Small intestine (tissue), 7 donors: ENCODE data around the gene TP53BP1. TPM values are rescaled to one million over a fixed set of nuclear protein-coding genes. Genes with fewer than 3 reads are reported as not detected.

Source experiments
- DNase-seq, 2 donors: peaks; one replicate each; pipeline versions ENCODE4 v3.0.0 to v3.0.0-alpha.2; 2013
- FAIRE-seq: peaks from 2 replicates; lab custom pipeline; 2012; peaks lifted over from hg19 to GRCh38; lab: Jason Lieb, UNC
- H3K27ac ChIP-seq, 3 donors: one replicate each; pipeline ENCODE4 v1.5.1; 2013; ENCODE audit warnings: low read length in 2 of 3, mild to moderate bottlenecking in 2 of 3, control low read depth in 1 of 3, inconsistent platforms in 1 of 3, low read depth in 1 of 3, moderate library complexity in 1 of 3
- H3K27me3 ChIP-seq, 3 donors: one replicate each; pipeline ENCODE4 v1.6.1; 2013; ENCODE audit warnings: low read length in 3 of 3, inconsistent platforms in 1 of 3; ENCODE audit not compliant: control insufficient read depth in 3 of 3, insufficient read depth in 3 of 3
- H3K36me3 ChIP-seq, 3 donors: one replicate each; pipeline ENCODE4 v1.6.1; 2013; ENCODE audit warnings: low read length in 3 of 3, inconsistent platforms in 1 of 3, low read depth in 1 of 3, mild to moderate bottlenecking in 1 of 3, moderate library complexity in 1 of 3; ENCODE audit not compliant: control insufficient read depth in 3 of 3, insufficient read depth in 2 of 3
- H3K4me1 ChIP-seq, 3 donors: one replicate each; pipeline ENCODE4 v1.6.1; 2013; ENCODE audit warnings: low read length in 2 of 3, inconsistent platforms in 1 of 3, low read depth in 1 of 3, mild to moderate bottlenecking in 1 of 3, moderate library complexity in 1 of 3; ENCODE audit not compliant: control insufficient read depth in 3 of 3, insufficient read depth in 2 of 3
- H3K4me3 ChIP-seq, 3 donors: one replicate each; pipeline ENCODE4 v1.5.1; 2013; ENCODE audit warnings: low read length in 3 of 3, control low read depth in 1 of 3, inconsistent platforms in 1 of 3, low read depth in 1 of 3, mild to moderate bottlenecking in 1 of 3, moderate library complexity in 1 of 3
- H3K9me3 ChIP-seq, 2 donors: one replicate each; pipeline ENCODE4 v1.6.1; 2013; ENCODE audit warnings: low read depth in 1 of 2, low read length in 1 of 2; ENCODE audit not compliant: control insufficient read depth in 2 of 2, insufficient read depth in 1 of 2
- WGBS, 3 donors: extraction: QIAGEN DNeasy Blood & Tissue Kit; methylation state at CpG; one replicate each; pipeline ENCODE4 v1.1.7; 2013; 5-methylcytosine and 5-hydroxymethylcytosine counted together
- polyA plus RNA-seq, 4 donors: library from polyadenylated mRNA; stranded (reverse) in 3 of 4; unstranded in 1 of 4; fragments of 200-250 nt in 3 of 4; fragments of 120-200 nt in 1 of 4; gene quantifications; one replicate each; pipeline versions ENCODE4 v1.2.1 to v1.2.3, GENCODE V29; 2013
- donor health status: healthy with polysubstance abuse.
- donor health status: control.
- donor health status: control.
- donor health status: Bipolar disorder and iron deficiency.
- donor health status: healthy.

TP53BP1 gene
- polyA plus RNA-seq, 4 donors: 1.1 to 28.5 (median 5.6) TPM

DNA sequence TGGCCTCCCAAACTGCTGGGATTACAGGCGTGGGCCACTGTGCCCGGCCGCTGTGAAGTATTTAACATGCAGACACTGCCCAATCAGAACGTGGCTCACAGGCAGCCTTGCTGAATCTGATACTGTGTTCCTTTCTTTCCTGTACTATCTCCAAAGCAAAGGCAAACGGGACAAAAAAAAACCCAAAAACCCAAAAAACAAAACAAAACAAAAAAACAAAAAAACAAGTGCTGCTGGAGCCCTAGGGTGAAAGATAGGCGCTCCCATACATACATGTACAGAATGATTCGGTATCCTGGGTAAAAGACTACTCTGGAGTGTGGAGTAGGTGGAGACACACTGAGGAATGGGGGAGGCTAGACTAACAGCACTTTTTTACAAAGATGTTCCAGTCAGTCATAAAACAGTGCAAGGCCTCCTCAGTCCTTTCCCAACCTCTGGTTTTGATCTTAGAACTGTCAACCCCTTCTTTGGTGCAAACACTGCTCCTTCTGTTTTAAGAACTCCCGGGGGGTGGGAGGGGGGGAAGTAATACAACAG lies 16.8 kb upstream of the TP53BP1 start:
- 48 to 70% (median 59%) methylated on average over 8 of the region's 8 CpGs for WGBS, 3 donors
- no peaks in the 10 kb centered on the region for H3K9me3 ChIP-seq
- peak overlapping the region in 2 of 3 donors; percentile 76 to 88 for H3K27ac ChIP-seq
- no peak for DNase-seq
- peaks cover 0 to 11% (median 0%) of the 10 kb centered on the region in 3 donors for H3K27me3 ChIP-seq
- peaks cover 0 to 24% (median 0%) of the 10 kb centered on the region in 3 donors for H3K4me1 ChIP-seq
- H3K4me3 ChIP-seq: peak overlapping the region in 1 of 3 donors; percentile 58
- H3K36me3 ChIP-seq: no peaks in the 10 kb centered on the region
- no peak for FAIRE-seq

DNA sequence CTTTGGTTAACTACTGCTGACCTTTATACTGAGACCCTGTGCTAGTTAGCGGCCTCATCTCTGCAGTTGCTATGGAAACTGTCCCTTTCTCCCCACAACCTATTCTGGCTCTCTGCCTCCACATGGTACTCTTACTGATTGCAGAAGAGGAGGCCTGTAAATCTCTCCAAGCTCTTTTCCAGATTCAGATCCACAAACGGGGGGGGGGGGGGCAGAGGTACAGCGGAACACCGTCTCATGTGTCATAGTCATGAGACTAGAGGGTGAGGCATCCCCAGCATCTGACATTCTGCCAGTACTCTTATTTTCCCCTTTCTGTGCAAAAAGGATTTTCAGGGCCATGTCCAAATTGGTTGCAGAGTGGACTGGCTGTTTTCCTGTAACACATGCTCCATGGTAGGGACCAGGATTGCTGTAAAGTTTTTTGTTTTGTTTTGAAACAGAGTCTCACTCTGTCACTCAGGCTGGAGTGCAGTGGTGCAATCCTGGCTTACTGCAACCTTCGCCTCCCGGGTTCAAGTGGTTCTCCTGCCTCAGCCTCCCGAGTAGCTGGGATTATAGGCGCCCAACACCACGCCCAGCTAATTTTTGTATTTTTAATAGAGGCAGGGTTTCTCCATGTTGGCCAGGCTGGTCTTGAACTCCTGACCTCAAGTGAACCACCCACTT lies 16.2 kb upstream of the TP53BP1 start:
- Histone ChIP-seq H3K4me3 (no peak overlapping the region), H3K27ac (peak overlapping the region in 2 of 3 donors; percentile 76 to 88), H3K4me1 (peaks cover 0 to 20% (median 0%) of the 10 kb centered on the region in 3 donors), H3K27me3 (peaks cover 0 to 11% (median 0%) of the 10 kb centered on the region in 3 donors), H3K9me3 (no peaks in the 10 kb centered on the region), H3K36me3 (no peaks in the 10 kb centered on the region)
- FAIRE-seq (no peak), DNase-seq (no peak)
- 72 to 78% (median 78%) methylated on average over 9 of the region's 9 CpGs for WGBS, 3 donors

DNA sequence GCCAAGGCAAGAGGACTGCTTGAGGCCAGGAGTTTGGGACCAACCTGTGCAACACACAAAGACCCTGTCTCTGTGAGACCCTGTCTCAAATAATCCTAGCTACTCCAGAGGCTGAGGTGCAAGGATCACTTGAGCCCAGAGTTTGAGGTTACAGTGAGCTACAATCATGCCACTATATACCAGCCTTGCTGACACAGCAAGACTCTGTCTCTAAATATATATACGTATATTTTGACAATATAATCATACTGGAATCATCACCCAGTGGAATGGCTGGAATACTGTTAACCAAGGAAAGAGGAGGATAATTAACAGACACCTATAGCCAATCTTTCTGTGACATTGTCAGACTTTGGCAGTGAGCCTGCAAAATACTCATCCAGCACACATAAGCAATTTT lies 15.5 kb upstream of the TP53BP1 start:
- 78 to 88% (median 86%) methylated on average over 1 of the region's 1 CpG for WGBS, 3 donors
- FAIRE-seq (no peak), DNase-seq (no peak)
- Histone ChIP-seq H3K4me1 (peaks cover 0 to 17% (median 0%) of the 10 kb centered on the region in 3 donors), H3K27ac (no peak overlapping the region), H3K9me3 (no peaks in the 10 kb centered on the region), H3K36me3 (no peaks in the 10 kb centered on the region), H3K27me3 (peaks cover 0 to 11% (median 0%) of the 10 kb centered on the region in 3 donors), H3K4me3 (no peak overlapping the region)

- H3K4me1 ChIP-seq: peaks cover 0 to 9% (median 0%) of the 10 kb centered on the region in 3 donors
- FAIRE-seq: no peak
These were observed 12.8 kb upstream of the TP53BP1 start for GRCh38 chr15:43505738-43506137.

DNA sequence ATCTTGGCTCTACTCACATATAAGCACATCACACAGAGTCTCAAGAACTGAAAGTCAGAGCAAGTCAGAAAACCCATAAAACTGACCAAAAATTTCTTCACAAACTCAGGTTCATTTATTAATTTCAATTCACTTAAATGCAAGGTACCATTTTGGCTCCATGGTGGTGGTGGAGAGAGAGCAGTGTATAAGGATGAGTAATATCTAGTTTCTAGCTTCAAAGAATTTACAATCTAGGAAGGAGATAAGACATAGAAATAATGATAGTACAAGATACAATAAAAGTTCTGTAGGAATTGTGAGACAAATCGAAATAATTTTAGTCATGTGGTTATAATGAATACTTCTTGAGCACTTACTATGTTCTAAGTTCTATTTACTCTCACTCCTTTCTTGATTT lies 6.7 kb upstream of the TP53BP1 start:
- DNase-seq: no peak
- H3K9me3 ChIP-seq: no peaks in the 10 kb centered on the region
- H3K27me3 ChIP-seq: no peaks in the 10 kb centered on the region
- no peak overlapping the region for H3K4me3 ChIP-seq
- WGBS, 3 donors: 77 to 92% (median 78%) methylated on average over 1 of the region's 1 CpG
- H3K27ac ChIP-seq: no peak overlapping the region
- FAIRE-seq: no peak
- no peaks in the 10 kb centered on the region for H3K4me1 ChIP-seq
- H3K36me3 ChIP-seq: no peaks in the 10 kb centered on the region

More at GRCh38 chr15:43505738-43506137, 12.8 kb upstream of the TP53BP1 start:
- Histone ChIP-seq H3K9me3 (no peaks in the 10 kb centered on the region), H3K4me3 (no peak overlapping the region), H3K27me3 (no peaks in the 10 kb centered on the region), H3K36me3 (no peaks in the 10 kb centered on the region), H3K27ac (no peak overlapping the region)
- WGBS, 3 donors: 79 to 86% (median 82%) methylated on average over 1 of the region's 1 CpG
- DNase-seq: no peak

GRCh38 chr15:43498990-43499389 lies 6.0 kb upstream of the TP53BP1 start:
- Histone ChIP-seq H3K9me3 (no peaks in the 10 kb centered on the region), H3K27ac (no peak overlapping the region), H3K27me3 (no peaks in the 10 kb centered on the region), H3K36me3 (no peaks in the 10 kb centered on the region), H3K4me1 (no peaks in the 10 kb centered on the region), H3K4me3 (no peak overlapping the region)
- FAIRE-seq (no peak), DNase-seq (no peak)
- WGBS, 3 donors: 75 to 97% (median 88%) methylated on average over 3 of the region's 3 CpGs

DNA sequence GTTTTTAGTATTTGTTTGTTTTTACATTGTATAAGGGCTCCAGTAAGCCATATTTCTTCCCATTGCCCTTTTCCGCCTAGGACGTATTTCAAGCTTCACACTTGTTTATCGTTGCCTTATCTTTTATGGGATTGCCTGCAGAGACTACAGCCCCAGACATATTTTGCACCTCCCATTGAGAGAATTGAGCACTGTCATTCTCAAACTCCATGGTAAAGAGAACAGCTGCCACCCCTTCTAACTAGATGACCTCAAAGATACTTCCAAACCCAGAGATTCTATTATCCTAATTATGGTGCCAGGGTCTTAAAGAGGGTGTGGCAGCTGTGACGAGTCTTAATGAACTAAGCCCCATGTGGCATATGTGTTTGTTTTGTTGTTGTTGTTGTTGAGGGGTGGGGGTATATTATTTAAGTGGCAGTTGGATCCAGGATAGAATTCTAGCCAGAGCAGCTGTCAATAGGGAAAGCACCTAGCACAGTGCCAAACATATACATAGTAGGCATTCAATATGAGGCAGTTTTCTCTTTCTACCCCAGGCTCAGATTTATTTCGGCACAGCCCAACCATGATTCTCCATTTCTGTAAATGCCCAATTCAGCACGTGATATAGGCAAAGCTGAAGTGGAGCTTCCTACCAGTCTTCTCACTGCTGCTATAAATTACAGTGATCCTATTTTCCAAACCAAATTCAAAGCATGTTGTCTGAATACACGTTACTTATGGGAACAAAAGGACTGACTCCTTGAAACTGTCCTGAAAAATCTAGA lies 932 bp upstream of the TP53BP1 start:
- no peak for DNase-seq
- Histone ChIP-seq H3K27ac (peak overlapping the region in 2 of 3 donors; percentile 52 to 72), H3K4me3 (peak overlapping the region in 2 of 3 donors; percentile 65 to 71), H3K4me1 (peaks cover 3 to 9% (median 4%) of the 10 kb centered on the region in 3 donors), H3K27me3 (no peaks in the 10 kb centered on the region), H3K9me3 (no peaks in the 10 kb centered on the region), H3K36me3 (peaks cover 0 to 3% (median 0%) of the 10 kb centered on the region in 3 donors)
- 46 to 65% (median 62%) methylated on average over 7 of the region's 7 CpGs for WGBS, 3 donors
- FAIRE-seq: no peak

- H3K4me3 ChIP-seq: peak overlapping the region; percentile 65 to 91 (median 71)
- H3K27me3 ChIP-seq: no peaks in the 10 kb centered on the region
- H3K27ac ChIP-seq: peak overlapping the region in 1 of 3 donors; percentile 77
- H3K4me1 ChIP-seq: peaks cover 3 to 9% (median 4%) of the 10 kb centered on the region in 3 donors
- peaks cover 0 to 12% (median 0%) of the 10 kb centered on the region in 3 donors for H3K36me3 ChIP-seq
- DNase-seq: no peak
- no peak for FAIRE-seq
- WGBS, 3 donors: 11 to 22% (median 19%) methylated on average over 7 of the region's 7 CpGs
- H3K9me3 ChIP-seq: no peaks in the 10 kb centered on the region
These were observed 690 bp downstream of the TP53BP1 start for GRCh38 chr15:43492266-43492665.
